Measurements from ENCODE around the gene HLA-DMB.

The HLA-DMB gene

GRCh38 chr6:32940656-32941213, at the start of gene HLA-DMB:
Gene HLA-DMB (minus strand): TSS chr6:32941028. CDS start chr6:32940807, 221 bp downstream.
- in situ Hi-C loops (cut with MboI; ENCODE audit: low sequenced_read_pairs): no loop called here

DNA sequence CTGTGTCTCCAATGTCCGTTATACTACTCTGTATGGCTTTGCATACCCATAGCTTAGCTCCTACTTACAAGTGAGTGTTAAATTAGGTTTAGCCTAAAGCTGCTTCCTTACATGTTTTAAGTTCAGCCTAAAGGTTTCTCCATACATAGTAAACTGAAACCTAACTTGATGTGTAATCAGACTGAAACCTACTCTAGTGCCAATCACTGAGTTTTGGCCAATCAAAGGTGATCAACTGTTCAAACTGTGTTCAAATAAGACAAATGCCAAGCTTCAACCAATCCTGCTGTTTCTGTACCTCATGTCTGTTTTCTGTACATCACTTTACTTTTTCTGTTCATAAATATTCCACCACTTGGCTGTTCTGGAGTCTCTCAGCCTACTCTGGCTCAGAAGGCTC, 48.5 kb upstream of the HLA-DMB start:
- in situ Hi-C loops (cut with MboI; ENCODE audit: low sequenced_read_pairs): no loop called here

DNA sequence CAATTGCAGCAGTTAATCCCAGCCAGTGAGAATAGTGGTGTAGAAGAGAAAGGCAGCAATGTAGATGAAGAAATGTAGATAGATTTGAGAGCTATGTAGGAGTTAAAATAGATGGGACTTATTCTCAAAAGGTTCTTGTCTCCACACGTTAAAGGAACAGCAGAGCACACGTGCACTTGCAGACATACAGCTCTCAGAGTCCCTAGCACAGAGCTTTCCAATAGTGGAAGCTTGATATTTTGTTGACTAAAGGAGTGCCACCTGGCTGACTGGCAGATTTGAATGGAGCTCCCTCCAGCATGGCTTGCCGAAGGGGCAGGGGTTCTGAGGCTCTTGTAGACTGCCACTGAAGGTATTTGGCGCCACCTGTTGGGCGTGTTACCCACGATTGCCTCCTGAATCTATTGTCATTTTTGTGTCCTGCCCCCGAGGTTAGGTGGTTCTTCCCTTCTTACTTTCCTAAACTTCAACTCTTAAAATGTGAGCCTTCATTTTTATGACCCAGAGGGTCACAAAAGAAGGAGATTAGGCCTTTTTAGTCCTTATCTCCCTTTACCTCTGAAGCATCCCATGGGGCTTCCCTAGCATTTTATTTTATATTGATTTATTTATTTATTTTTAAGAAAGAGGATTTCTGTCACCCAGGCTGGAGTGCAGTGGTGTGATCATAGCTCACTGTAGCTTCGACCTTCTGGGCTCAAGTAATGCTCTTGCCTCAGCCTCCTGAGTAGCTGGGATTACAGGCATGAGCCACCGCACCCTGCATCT, 44.0 kb upstream of the HLA-DMB start:
- in situ Hi-C loops (cut with MboI; ENCODE audit: low sequenced_read_pairs): no loop called here

DNA sequence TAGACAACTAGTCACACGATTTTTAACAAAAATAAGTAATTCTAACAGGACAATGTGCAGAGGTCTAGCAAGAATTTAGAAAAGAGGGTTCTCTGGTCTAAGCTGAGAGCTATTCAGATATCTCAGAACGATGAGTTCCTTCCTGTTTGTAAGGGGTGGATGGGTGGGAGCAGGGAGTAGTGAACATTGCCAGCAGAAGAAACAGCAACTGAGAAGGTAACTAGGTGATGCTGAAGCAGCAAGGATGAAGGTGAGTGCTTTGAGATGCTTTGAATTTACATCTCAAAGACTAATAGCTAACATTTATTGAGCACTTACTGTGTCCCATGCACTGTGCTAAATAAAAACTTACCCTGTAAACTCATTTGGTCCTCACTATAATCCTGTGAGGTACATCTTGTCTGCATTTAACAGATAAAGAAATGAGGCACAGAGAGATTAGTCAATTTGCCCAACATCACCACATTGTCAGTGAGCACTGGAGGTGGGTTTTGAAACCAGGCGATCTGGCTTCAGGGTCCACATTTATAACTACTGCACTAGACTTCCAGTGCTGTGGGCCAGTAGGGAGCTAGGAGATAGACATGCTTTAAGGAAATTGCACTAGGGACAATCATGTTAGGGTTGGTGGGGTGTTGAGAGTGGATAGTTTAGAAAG, 43.3 kb upstream of the HLA-DMB start:
- in situ Hi-C loops (cut with MboI; ENCODE audit: low sequenced_read_pairs): no loop called here

GRCh38 chr6:32983493-32983848, 42.6 kb upstream of the HLA-DMB start:
- in situ Hi-C loops (cut with MboI; ENCODE audit: low sequenced_read_pairs): no loop called here

GRCh38 chr6:32982702-32983492, 42.1 kb upstream of the HLA-DMB start:
- in situ Hi-C loops (cut with MboI; ENCODE audit: low sequenced_read_pairs): no loop called here

GRCh38 chr6:32982084-32982701, 41.4 kb upstream of the HLA-DMB start:
- in situ Hi-C loops (cut with MboI; ENCODE audit: low sequenced_read_pairs): no loop called here

DNA sequence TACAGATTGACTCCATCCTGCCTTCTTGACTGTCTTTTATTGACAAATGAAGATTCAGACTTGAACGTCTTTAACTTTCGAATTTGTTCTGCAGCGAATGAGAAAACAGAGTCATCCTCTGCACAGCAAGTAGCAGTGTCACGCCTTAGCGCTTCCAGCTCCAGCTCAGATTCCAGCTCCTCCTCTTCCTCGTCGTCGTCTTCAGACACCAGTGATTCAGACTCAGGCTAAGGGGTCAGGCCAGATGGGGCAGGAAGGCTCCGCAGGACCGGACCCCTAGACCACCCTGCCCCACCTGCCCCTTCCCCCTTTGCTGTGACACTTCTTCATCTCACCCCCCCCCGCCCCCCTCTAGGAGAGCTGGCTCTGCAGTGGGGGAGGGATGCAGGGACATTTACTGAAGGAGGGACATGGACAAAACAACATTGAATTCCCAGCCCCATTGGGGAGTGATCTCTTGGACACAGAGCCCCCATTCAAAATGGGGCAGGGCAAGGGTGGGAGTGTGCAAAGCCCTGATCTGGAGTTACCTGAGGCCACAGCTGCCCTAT, 39.7 kb upstream of the HLA-DMB start:
- in situ Hi-C loops (cut with MboI; ENCODE audit: low sequenced_read_pairs): no loop called here

DNA sequence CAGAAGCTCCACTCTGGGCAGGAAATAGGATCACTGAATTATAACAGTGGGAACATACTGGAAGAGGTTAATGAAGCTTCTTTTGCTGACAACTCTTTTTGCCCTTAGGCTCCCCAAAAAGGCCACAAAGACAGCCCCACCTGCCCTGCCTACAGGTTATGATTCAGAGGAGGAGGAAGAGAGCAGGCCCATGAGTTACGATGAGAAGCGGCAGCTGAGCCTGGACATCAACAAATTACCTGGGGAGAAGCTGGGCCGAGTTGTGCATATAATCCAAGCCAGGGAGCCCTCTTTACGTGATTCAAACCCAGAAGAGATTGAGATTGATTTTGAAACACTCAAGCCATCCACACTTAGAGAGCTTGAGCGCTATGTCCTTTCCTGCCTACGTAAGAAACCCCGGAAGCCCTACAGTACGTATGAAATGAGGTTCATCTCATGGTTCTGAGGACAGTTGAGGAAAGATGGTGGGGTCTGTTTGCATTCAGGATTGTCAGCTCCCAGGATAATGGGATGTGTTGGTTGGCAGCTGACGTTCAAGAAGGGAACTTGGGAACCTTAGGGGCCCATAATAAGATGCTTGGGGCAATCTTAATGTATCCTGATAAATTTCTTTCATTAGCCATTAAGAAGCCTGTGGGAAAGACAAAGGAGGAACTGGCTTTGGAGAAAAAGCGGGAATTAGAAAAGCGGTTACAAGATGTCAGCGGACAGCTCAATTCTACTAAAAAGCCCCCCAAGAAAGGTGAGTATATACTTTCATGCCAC, 39.1 kb upstream of the HLA-DMB start:
- in situ Hi-C loops (cut with MboI; ENCODE audit: low sequenced_read_pairs): loop anchor here (5.0 kb wide), 1 partner anchor 83 kb away; no protein-coding TSS in a partner anchor

DNA sequence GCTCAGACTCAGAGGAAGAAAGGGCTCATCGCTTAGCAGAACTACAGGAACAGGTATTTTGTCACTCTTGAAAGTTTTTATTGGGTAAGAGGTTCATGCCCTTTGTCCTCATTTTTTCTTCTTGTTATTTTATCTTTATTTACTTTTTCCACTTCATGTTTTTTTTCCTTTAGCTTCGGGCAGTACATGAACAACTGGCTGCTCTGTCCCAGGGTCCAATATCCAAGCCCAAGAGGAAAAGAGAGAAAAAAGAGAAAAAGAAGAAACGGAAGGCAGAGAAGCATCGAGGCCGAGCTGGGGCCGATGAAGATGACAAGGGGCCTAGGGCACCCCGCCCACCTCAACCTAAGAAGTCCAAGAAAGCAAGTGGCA, 37.1 kb upstream of the HLA-DMB start:
- in situ Hi-C loops (cut with MboI; ENCODE audit: low sequenced_read_pairs): loop anchor here (5.0 kb wide), 1 partner anchor 81 kb away; no protein-coding TSS in a partner anchor

GRCh38 chr6:32977272-32977952, 36.6 kb upstream of the HLA-DMB start:
- in situ Hi-C loops (cut with MboI; ENCODE audit: low sequenced_read_pairs): loop anchor here (5.0 kb wide), 1 partner anchor 80 kb away; no protein-coding TSS in a partner anchor

- in situ Hi-C loops (cut with MboI; ENCODE audit: low sequenced_read_pairs): loop anchor here (5.0 kb wide), 1 partner anchor 79 kb away; no protein-coding TSS in a partner anchor
Observed at GRCh38 chr6:32976334-32977069, 35.7 kb upstream of the HLA-DMB start.

GRCh38 chr6:32975886-32976285, 35.1 kb upstream of the HLA-DMB start:
- in situ Hi-C loops (cut with MboI; ENCODE audit: low sequenced_read_pairs): loop anchor here (5.0 kb wide), 1 partner anchor 79 kb away; no protein-coding TSS in a partner anchor

- in situ Hi-C loops (cut with MboI; ENCODE audit: low sequenced_read_pairs): loop anchor here (5.0 kb wide), 1 partner anchor 77 kb away; no protein-coding TSS in a partner anchor
Observed at GRCh38 chr6:32974541-32975308, 33.9 kb upstream of the HLA-DMB start.

DNA sequence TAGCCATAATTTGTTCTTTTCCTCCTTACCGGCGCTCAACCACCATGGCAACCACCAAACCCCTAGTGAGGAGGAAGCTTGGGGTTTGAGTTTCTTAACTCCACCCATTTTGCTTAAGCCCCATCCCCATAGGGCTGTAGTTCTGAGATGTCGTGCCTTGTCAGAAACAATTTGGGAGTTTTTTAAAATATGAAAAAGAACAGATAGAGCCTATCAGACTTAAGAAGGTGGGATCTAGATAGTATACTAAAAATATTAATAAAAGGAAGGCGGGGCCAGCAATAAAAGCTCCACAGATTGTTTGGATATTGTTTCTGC, 33.1 kb upstream of the HLA-DMB start:
- in situ Hi-C loops (cut with MboI; ENCODE audit: low sequenced_read_pairs): no loop called here

DNA sequence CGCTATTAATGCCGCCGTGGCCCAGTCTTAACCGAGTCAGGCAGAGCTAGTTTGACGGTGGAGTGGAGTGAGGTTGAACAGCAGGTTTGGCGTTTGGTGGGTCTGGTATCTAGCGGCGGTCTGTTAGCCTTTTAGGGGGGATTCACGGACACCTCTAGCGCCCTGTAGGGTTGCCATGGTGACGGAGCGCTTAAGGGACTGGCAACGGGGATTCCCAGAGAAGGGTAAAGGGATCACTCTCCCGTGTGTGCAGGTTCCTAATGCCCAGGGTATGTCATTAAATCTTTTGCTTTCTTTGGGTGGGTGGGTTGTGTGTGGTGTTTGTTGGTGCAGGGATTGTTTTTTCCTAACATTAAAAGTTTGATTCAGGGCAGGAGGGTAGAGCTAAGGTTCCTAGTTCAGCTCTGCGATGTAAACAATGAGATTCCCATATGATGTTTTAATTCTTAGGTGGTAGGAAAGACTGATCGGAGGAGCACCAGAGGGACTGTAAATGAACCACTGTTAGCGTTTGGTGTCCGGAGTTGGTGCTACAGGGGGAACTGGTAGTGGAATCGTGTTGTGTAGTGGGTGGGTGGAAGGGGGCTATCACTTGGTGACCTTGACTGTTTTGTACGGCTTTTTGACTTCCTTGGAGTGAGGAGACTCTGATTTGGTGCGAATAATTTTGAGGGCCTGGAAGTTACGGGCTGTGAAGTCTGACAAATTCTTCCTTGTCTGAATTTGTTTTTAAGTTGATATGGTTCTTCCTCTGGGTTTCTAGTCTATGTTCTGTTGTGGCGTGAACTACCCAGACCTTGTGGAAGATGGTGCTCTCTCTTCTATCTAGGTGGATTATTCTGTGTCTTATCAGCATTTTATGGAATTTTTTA, 32.6 kb upstream of the HLA-DMB start:
- in situ Hi-C loops (cut with MboI; ENCODE audit: low sequenced_read_pairs): no loop called here
